K562 (cell line): ENCODE measurements around the gene CCDC148. TPM values are rescaled to one million over a fixed set of nuclear protein-coding genes. Genes with fewer than 3 reads are reported as not detected.

Experiments
- ATAC-seq: fragments of 200-7000 bp; cut with Tn5 transposase; 3 replicates; pipeline ENCODE4 v1.9.1; 2020; ENCODE audit warnings: moderate library complexity
- BruUV-seq: library from RNA; stranded (reverse); fragments of 400-500 nt; replicated peaks from 2 replicates; lab custom pipeline; 2021; lab: Mats Ljungman, UMichigan
- CTCF ChIA-PET: fragments of 300-600 bp; formaldehyde crosslinking; extraction: SDS; loops from one replicate; lab custom pipeline; 2021; ENCODE audit warnings: low intra/inter-chr PET ratio; lab: Yijun Ruan, JAX
- POLR2A ChIA-PET: fragments of 300-600, 350-650 bp; sonication (Branson Sonifier 250); formaldehyde crosslinking; extraction: SDS; loops from one replicate; lab custom pipeline; 2021; ENCODE audit warnings: antibody characterized with exemption, inconsistent platforms; lab: Yijun Ruan, JAX
- DNase-seq, 4 experiments: peaks; one replicate each; pipeline versions ENCODE4 v3.0.0 to v3.0.0-alpha.2; 2011 to 2018; ENCODE audit warnings: low spot score in 3 of 4, mixed read lengths in 3 of 4; ENCODE audit errors: extremely low read depth in 1 of 4
- FAIRE-seq: peaks from 2 replicates; lab custom pipeline; 2011; peaks lifted over from hg19 to GRCh38; lab: Jason Lieb, UNC
- H2AFZ ChIP-seq: 2 replicates; pipeline ENCODE4 v1.6.0; 2011; ENCODE audit warnings: low read depth, low read length, control low read depth, inconsistent platforms
- H3K27ac ChIP-seq: fragments of 200-600 bp; 3 replicates; pipeline ENCODE4 v1.8.0; 2011; ENCODE audit warnings: low read depth, mild to moderate bottlenecking, control low read depth, inconsistent platforms, low read length, moderate library complexity, mixed read lengths; ENCODE audit errors: extremely low read depth
- H3K27me3 ChIP-seq, 2 experiments: fragments of 300-600 bp in 1 of 2; 2 replicates in 1 of 2; 3 replicates in 1 of 2; pipeline versions ENCODE4 v1.6.0 to v1.8.0; 2011; ENCODE audit warnings: inconsistent platforms in 2 of 2, low read length in 2 of 2, mild to moderate bottlenecking in 1 of 2, mixed read lengths in 1 of 2, moderate library complexity in 1 of 2; ENCODE audit not compliant: control insufficient read depth in 2 of 2, insufficient read depth in 2 of 2
- H3K36me3 ChIP-seq: fragments of 300-600 bp; 3 replicates; pipeline ENCODE4 v1.8.0; 2011; ENCODE audit warnings: mild to moderate bottlenecking, low read length, inconsistent platforms; ENCODE audit not compliant: control insufficient read depth, insufficient read depth
- H3K4me1 ChIP-seq, 2 experiments: fragments of 200-600 bp in 1 of 2; replicated peaks in 1 of 2; 2 replicates in 1 of 2; 3 replicates in 1 of 2; pipeline versions ENCODE4 v1.5.1 to v1.8.0; 2011; ENCODE audit warnings: inconsistent platforms in 2 of 2, low read length in 2 of 2, mild to moderate bottlenecking in 1 of 2, mixed read lengths in 1 of 2, moderate library complexity in 1 of 2; ENCODE audit not compliant: control insufficient read depth in 2 of 2, insufficient read depth in 2 of 2
- H3K4me2 ChIP-seq: 2 replicates; pipeline ENCODE4 v1.6.1; 2011; ENCODE audit warnings: low read length, control low read depth, inconsistent platforms, mixed read lengths; ENCODE audit not compliant: insufficient read depth
- H3K4me3 ChIP-seq: fragments of 200-600 bp; sonication (generic), shearing (Covaris generic); 2 replicates; pipeline ENCODE4 v1.5.1; 2016; ENCODE audit warnings: control low read depth, inconsistent platforms
- H3K79me2 ChIP-seq: fragments of 200-600 bp; 3 replicates; pipeline ENCODE4 v1.8.0; 2011; ENCODE audit warnings: low read length, inconsistent platforms; ENCODE audit not compliant: control insufficient read depth, insufficient read depth
- H3K9ac ChIP-seq, 2 experiments: 2 replicates each; pipeline versions ENCODE4 v1.6.0 to v1.6.1; 2011; ENCODE audit warnings: low read depth in 2 of 2, low read length in 2 of 2, control low read depth in 1 of 2, inconsistent platforms in 1 of 2, mild to moderate bottlenecking in 1 of 2, mixed read lengths in 1 of 2; ENCODE audit not compliant: insufficient read depth in 1 of 2
- H3K9me1 ChIP-seq: one replicate; pipeline ENCODE4 v1.6.0; 2011; ENCODE audit warnings: inconsistent platforms, mild to moderate bottlenecking, low read length, moderate library complexity; ENCODE audit not compliant: control insufficient read depth, insufficient read depth
- H3K9me3 ChIP-seq: replicated peaks from 2 replicates; pipeline ENCODE4 v1.5.1; 2011; ENCODE audit warnings: low read depth, low read length, inconsistent platforms; ENCODE audit not compliant: control insufficient read depth, insufficient read depth
- H4K20me1 ChIP-seq: replicated peaks from 2 replicates; pipeline ENCODE4 v1.6.1; 2011; ENCODE audit warnings: low read length, inconsistent platforms, mixed read lengths; ENCODE audit not compliant: control insufficient read depth, insufficient read depth
- BDP1 ChIP-seq: IDR thresholded peaks from 3 replicates; pipeline ENCODE4 v1.6.1; 2011; ENCODE audit not compliant: insufficient read length, insufficient read depth
- BMI1 ChIP-seq: fragments of 150-350 bp; IDR thresholded peaks from 2 replicates; pipeline ENCODE4 v1.6.1; 2014; ENCODE audit warnings: low read length
- CC2D1A ChIP-seq: fragments of 450-650 bp; IDR thresholded peaks from 2 replicates; pipeline ENCODE4 v1.6.1; 2017; ENCODE audit warnings: mild to moderate bottlenecking
- CREB3L1 ChIP-seq: fragments of 450-650 bp; IDR thresholded peaks from 2 replicates; pipeline ENCODE4 v1.6.1; 2014; ENCODE audit warnings: low read depth, mild to moderate bottlenecking, moderate library complexity, borderline replicate concordance
- CTCF ChIP-seq, 3 experiments: IDR thresholded peaks in 2 of 3; conservative IDR thresholded peaks in 1 of 3; 2 replicates each; pipeline ENCODE4 v1.5.1; 2011 to 2012; ENCODE audit warnings: low read length in 3 of 3, mild to moderate bottlenecking in 3 of 3, control low read depth in 2 of 3, improper control_type of control experiment in 1 of 3, inconsistent platforms in 1 of 3, low read depth in 1 of 3, mixed read lengths in 1 of 3, moderate library complexity in 1 of 3; ENCODE audit not compliant: insufficient read depth in 2 of 3
- FIP1L1 ChIP-seq: fragments of 200-400 bp; formaldehyde crosslinking; IDR thresholded peaks from 2 replicates; pipeline ENCODE4 v1.6.1; 2018; ENCODE audit warnings: mild to moderate bottlenecking, low read depth, low read length; ENCODE audit not compliant: poor library complexity, severe bottlenecking
- HES1 ChIP-seq: fragments of 450-650 bp; IDR thresholded peaks from 2 replicates; pipeline ENCODE4 v1.6.1; 2016; ENCODE audit warnings: low read depth, mild to moderate bottlenecking, moderate library complexity
- JUND ChIP-seq, 2 experiments: IDR thresholded peaks; 2 replicates in 1 of 2; 3 replicates in 1 of 2; pipeline ENCODE4 v1.6.1; 2011; ENCODE audit warnings: borderline replicate concordance in 2 of 2, low read depth in 2 of 2, low read length in 2 of 2, improper control_type of control experiment in 1 of 2, missing biosample characterization in 1 of 2, missing genetic modification characterization in 1 of 2, missing genetic modification reagents in 1 of 2
- MTA3 ChIP-seq: fragments of 450-650 bp; formaldehyde crosslinking; IDR thresholded peaks from 2 replicates; pipeline ENCODE4 v1.6.1; 2017; ENCODE audit warnings: mild to moderate bottlenecking, borderline replicate concordance
- SMARCA5 ChIP-seq: fragments of 450-650 bp; IDR thresholded peaks from 2 replicates; pipeline ENCODE4 v1.6.1; 2016
- SMC3 ChIP-seq: conservative IDR thresholded peaks from 2 replicates; pipeline ENCODE4 v1.6.1; 2011; ENCODE audit warnings: low read depth, low read length, improper control_type of control experiment; ENCODE audit not compliant: insufficient read depth
- SNRNP70 ChIP-seq: fragments of 200-400 bp; formaldehyde crosslinking; optimal IDR thresholded peaks from 2 replicates; pipeline ENCODE3; 2017; ENCODE audit warnings: low read depth, low read length
- TAL1 ChIP-seq: fragments of 450-650 bp; IDR thresholded peaks from 2 replicates; pipeline ENCODE4 v1.6.1; 2016; ENCODE audit warnings: mild to moderate bottlenecking
- TBL1XR1 ChIP-seq, 2 experiments: IDR thresholded peaks; 2 replicates each; pipeline ENCODE4 v1.6.1; 2012; ENCODE audit warnings: improper control_type of control experiment in 2 of 2, low read length in 2 of 2, mild to moderate bottlenecking in 1 of 2
- TEAD4 ChIP-seq, 2 experiments: sonication (generic) in 1 of 2; formaldehyde crosslinking in 1 of 2; IDR thresholded peaks; 2 replicates each; pipeline versions ENCODE4 v1.6.1 to v1.8.0; 2012 to 2022; ENCODE audit warnings: borderline replicate concordance in 1 of 2, inconsistent platforms in 1 of 2, low read length in 1 of 2, mild to moderate bottlenecking in 1 of 2, missing genetic modification reagents in 1 of 2
- ZBTB33 ChIP-seq: sonication (generic); formaldehyde crosslinking; IDR thresholded peaks from 2 replicates; pipeline ENCODE4 v1.8.1; 2023; ENCODE audit warnings: mild to moderate bottlenecking, missing genetic modification reagents
- ZNF354B ChIP-seq: fragments of 250-450 bp; sonication (Bioruptor Pico); IDR thresholded peaks from 2 replicates; pipeline ENCODE4 v1.4.0; 2020
- WGBS: fragments of 100-300 bp; shearing (Covaris generic); methylation state at CpG from one replicate; pipeline ENCODE4 v1.1.6; 2016; ENCODE audit warnings: low coverage, mixed read lengths; ENCODE audit not compliant: insufficient coverage; ENCODE audit errors: missing lambda C conversion rate; 5-methylcytosine and 5-hydroxymethylcytosine counted together
- in situ Hi-C: fragments of 300-500 bp; cut with MboI; formaldehyde crosslinking; loops from 4 replicates; pipeline ENCODE4 v1.15.0; 2018; ENCODE audit warnings: inconsistent platforms, mixed read lengths
- intact Hi-C: fragments of 100-400 bp; cut with micrococcal nuclease; formaldehyde crosslinking; loops from 2 replicates; pipeline ENCODE4 v1.14.2; 2022
- polyA plus RNA-seq, 8 experiments: library from polyadenylated mRNA; depleted of rRNA in 4 of 8; stranded (reverse) in 5 of 8; unstranded in 3 of 8; fragments of >200 nt; fragmentation: Nextera tagmentation in 2 of 8; fragmentation: Illumina TruSeq in 1 of 8; extraction: Ambion mirVana in 2 of 8; extraction: Trizol in 1 of 8; gene quantifications; 2 replicates each; pipeline versions ENCODE4 v1.2.1 to v1.2.3, GENCODE V29; 2011 to 2014; ENCODE audit warnings: inconsistent platforms in 1 of 8, missing spikeins in 1 of 8
- total RNA-seq, 7 experiments: library from RNA; depleted of rRNA in 6 of 7; stranded (reverse); fragments of >200 nt in 6 of 7; fragmentation: Illumina TruSeq in 2 of 7; extraction: Trizol in 2 of 7; gene quantifications; 2 replicates each; pipeline versions ENCODE4 v1.2.1 to v1.2.3, GENCODE V29; 2011 to 2021; ENCODE audit warnings: low replicate concordance in 1 of 7

The CCDC148 gene
- total and polyA plus RNA-seq, 9 of the 15 experiments (the other 6 are each of a cell fraction or from before 2014, with no cell fraction given), result 0.10 to 1.4 (median 0.65) TPM

GRCh38 chr2:158207354-158207753 lies 249.2 kb downstream of the CCDC148 start:
- no peaks in the 10 kb centered on the region for H4K20me1 ChIP-seq
- intact Hi-C loops, result no loop called here
- POLR2A ChIA-PET, result no interaction called here
- in situ Hi-C loops, result no loop called here
- no peaks in the 10 kb centered on the region for H3K36me3 ChIP-seq
- H3K9me1 ChIP-seq, result no peaks in the 10 kb centered on the region
- no peaks in the 10 kb centered on the region for H3K27me3 ChIP-seq
- H3K79me2 ChIP-seq, result no peaks in the 10 kb centered on the region
- DNase-seq, result no peak
- no peaks in the 10 kb centered on the region for H3K9me3 ChIP-seq
- no peak overlapping the region for H3K9ac ChIP-seq
- peaks cover 0 to 3% of the 10 kb centered on the region in 2 experiments; a peak in 1 of 5 replicates for H3K4me1 ChIP-seq
- H3K4me2 ChIP-seq, result no peak overlapping the region
- 80% methylated on average over 1 of the region's 1 CpG for WGBS
- ATAC-seq, result no peak
- no peak overlapping the region for H2AFZ ChIP-seq
- no peak for TF ChIP-seq SMC3
- TF ChIP-seq TEAD4 (IDR thresholded peaks at IDR 0.05; ENCODE audit: low read length), result no peak
- no peak for TF ChIP-seq TEAD4 (CRISPR knock-in tag; IDR thresholded peaks at IDR 0.05; ENCODE audit: borderline replicate concordance)
- no peak for TF ChIP-seq CC2D1A
- TF ChIP-seq TBL1XR1 (IDR thresholded peaks at IDR 0.05; ENCODE audit: low read length in 2 of 2), result no peak
- no peak for TF ChIP-seq TAL1
- no peak for TF ChIP-seq SNRNP70
- no peak for TF ChIP-seq MTA3
- TF ChIP-seq CTCF (IDR thresholded peaks at IDR 0.05 in 2 of 3, conservative IDR thresholded peaks at IDR 0.05 in 1 of 3; ENCODE audit: insufficient read depth in 2 of 3, low read depth in 1 of 3, low read length in 3 of 3), result no peak
- no peak for TF ChIP-seq JUND (IDR thresholded peaks at IDR 0.05; ENCODE audit: borderline replicate concordance, low read depth, low read length)
- no peak for TF ChIP-seq JUND (tag; IDR thresholded peaks at IDR 0.05; ENCODE audit: borderline replicate concordance, low read depth, low read length)
- no peak for TF ChIP-seq HES1
- no peak for TF ChIP-seq ZBTB33 (CRISPR knock-in tag)
- no peak for TF ChIP-seq FIP1L1
- TF ChIP-seq ZNF354B, result no peak
- no peak for TF ChIP-seq CREB3L1
- no peak for TF ChIP-seq BMI1
- no peak for TF ChIP-seq BDP1
- TF ChIP-seq SMARCA5, result no peak
- CTCF ChIA-PET, result no interaction called here
- no TSS peak for BruUV-seq
- no peak overlapping the region for H3K4me3 ChIP-seq
- no peak for FAIRE-seq
- no peak overlapping the region for H3K27ac ChIP-seq
